ENCODE data around the gene CCDC88C. TPM values are rescaled to one million over a fixed set of nuclear protein-coding genes. Genes with fewer than 3 reads are reported as not detected.

Gene CCDC88C
- total RNA-seq, 4 donors from 2014 or later, result 1.1 to 2.7 (median 2.1) TPM

- H3K27me3 ChIP-seq, result no peaks in the 10 kb centered on the region
- H3K36me3 ChIP-seq, result no peaks in the 10 kb centered on the region
- H3K27ac ChIP-seq, result no peak overlapping the region
- H3K4me3 ChIP-seq, result no peak overlapping the region
- TF ChIP-seq CTCF (IDR thresholded peaks at IDR 0.05 in 4 of 5, conservative IDR thresholded peaks at IDR 0.05 in 1 of 5) (no peak), POLR2A (IDR thresholded peaks at IDR 0.05) (no peak)
- no peaks in the 10 kb centered on the region for H3K9me3 ChIP-seq
- no peaks in the 10 kb centered on the region for H3K4me1 ChIP-seq
- DNase-seq (no peak), ATAC-seq (no peak)
- intact Hi-C loops (cut with DNase I; ENCODE audit: low total_unique reads), result no loop called here
- in situ Hi-C loops (cut with MboI; ENCODE audit: low sequenced_read_pairs in 4 of 4), result loop anchor here in 2 of 4 donors (25.0 kb wide), 2 partner anchors 112 to 237 kb away; partner anchors contain the start of gene RPS6KA5 (in 1 of the 2)
Measured at GRCh38 chr14:91299121-91300115, 118.2 kb downstream of the CCDC88C start.

- Histone ChIP-seq H3K4me1 (no peaks in the 10 kb centered on the region), H3K27ac (no peak overlapping the region), H3K27me3 (no peaks in the 10 kb centered on the region), H3K36me3 (no peaks in the 10 kb centered on the region), H3K9me3 (no peaks in the 10 kb centered on the region), H3K4me3 (no peak overlapping the region)
- in situ Hi-C loops (cut with MboI; ENCODE audit: low sequenced_read_pairs in 4 of 4) (loop anchor here in 2 of 4 donors (25.0 kb wide), 2 partner anchors 111 to 236 kb away; partner anchors contain the start of gene RPS6KA5 (in 1 of the 2)), intact Hi-C loops (cut with DNase I; ENCODE audit: low total_unique reads) (no loop called here)
- DNase-seq (no peak), ATAC-seq (no peak)
- no peak for TF ChIP-seq POLR2A (IDR thresholded peaks at IDR 0.05)
- TF ChIP-seq CTCF (IDR thresholded peaks at IDR 0.05 in 4 of 5, conservative IDR thresholded peaks at IDR 0.05 in 1 of 5), result no peak
Measured at GRCh38 chr14:91298576-91298975, 119.0 kb downstream of the CCDC88C start.

GRCh38 chr14:91297081-91297711 lies 120.4 kb downstream of the CCDC88C start:
- no peak for TF ChIP-seq CTCF (IDR thresholded peaks at IDR 0.05 in 4 of 5, conservative IDR thresholded peaks at IDR 0.05 in 1 of 5)
- TF ChIP-seq POLR2A (IDR thresholded peaks at IDR 0.05), result no peak
- H3K27me3 ChIP-seq, result no peaks in the 10 kb centered on the region
- H3K27ac ChIP-seq, result no peak overlapping the region
- no peaks in the 10 kb centered on the region for H3K36me3 ChIP-seq
- in situ Hi-C loops (cut with MboI; ENCODE audit: low sequenced_read_pairs in 4 of 4) (loop anchor here in 2 of 4 donors (25.0 kb wide), 2 partner anchors 110 to 235 kb away; partner anchors contain the start of gene RPS6KA5 (in 1 of the 2)), intact Hi-C loops (cut with DNase I; ENCODE audit: low total_unique reads) (no loop called here)
- H3K9me3 ChIP-seq, result no peaks in the 10 kb centered on the region
- DNase-seq, result no peak
- H3K4me1 ChIP-seq, result no peaks in the 10 kb centered on the region
- H3K4me3 ChIP-seq, result no peak overlapping the region
- ATAC-seq, result no peak

- Histone ChIP-seq H3K27ac (no peak overlapping the region), H3K27me3 (no peaks in the 10 kb centered on the region), H3K9me3 (no peaks in the 10 kb centered on the region), H3K36me3 (no peaks in the 10 kb centered on the region), H3K4me3 (no peak overlapping the region), H3K4me1 (no peaks in the 10 kb centered on the region)
- TF ChIP-seq CTCF (IDR thresholded peaks at IDR 0.05 in 4 of 5, conservative IDR thresholded peaks at IDR 0.05 in 1 of 5), result no peak
- no peak for TF ChIP-seq POLR2A (IDR thresholded peaks at IDR 0.05)
- no peak for DNase-seq
- in situ Hi-C loops (cut with MboI; ENCODE audit: low sequenced_read_pairs in 4 of 4), result loop anchor here in 2 of 4 donors (25.0 kb wide), 2 partner anchors 109 to 234 kb away; partner anchors contain the start of gene RPS6KA5 (in 1 of the 2)
- no peak for ATAC-seq
- intact Hi-C loops (cut with DNase I; ENCODE audit: low total_unique reads), result no loop called here
Measured at GRCh38 chr14:91295851-91296796, 121.5 kb downstream of the CCDC88C start.
